Activated CD8-positive, alpha-beta T cell treated with anti-CD3 and anti-CD28 coated beads, Interleukin-2, amount 10 ng/mL, durations not matched to agents 7 days and 5 days (primary cell): Measurements from ENCODE around the gene GTF2IRD1. TPM values are rescaled to one million over a fixed set of nuclear protein-coding genes. Genes with fewer than 3 reads are reported as not detected.

Source experiments
- ATAC-seq: fragments of 150-1000 bp; cut with Tn5 transposase; one replicate; pipeline ENCODE4 v1.10.0; 2021; ENCODE audit warnings: moderate library complexity
- CTCF ChIA-PET: fragments of 350-600 bp; sonication (Branson Sonifier 250); formaldehyde crosslinking; loops from one replicate; lab custom pipeline; 2021; ENCODE audit warnings: antibody characterized with exemption; lab: Charles Lee
- POLR2A ChIA-PET: fragments of 350-600 bp; sonication (Branson Sonifier 250); formaldehyde crosslinking; loops from one replicate; lab custom pipeline; 2021; ENCODE audit warnings: antibody characterized with exemption; lab: Charles Lee
- DNase-seq: peaks from one replicate; pipeline ENCODE4 v3.0.0-alpha.2; 2020
- H3K27ac Mint-ChIP-seq: one replicate; pipeline ENCODE4 v1.8.0; 2021; ENCODE audit warnings: mild to moderate bottlenecking, mixed read lengths
- H3K27me3 Mint-ChIP-seq: one replicate; pipeline ENCODE4 v1.8.0; 2021; ENCODE audit warnings: low read depth, mixed read lengths
- H3K36me3 Mint-ChIP-seq: one replicate; pipeline ENCODE4 v1.8.0; 2021; ENCODE audit warnings: low read depth, mixed read lengths
- H3K4me1 Mint-ChIP-seq: one replicate; pipeline ENCODE4 v1.8.0; 2021; ENCODE audit warnings: low read depth, mixed read lengths
- H3K4me3 Mint-ChIP-seq: one replicate; pipeline ENCODE4 v1.8.0; 2021; ENCODE audit warnings: mild to moderate bottlenecking, mixed read lengths
- H3K9me3 Mint-ChIP-seq: one replicate; pipeline ENCODE4 v1.8.0; 2022; ENCODE audit warnings: mixed read lengths; ENCODE audit not compliant: insufficient read depth
- total RNA-seq, 2 experiments: library from RNA; stranded (reverse); gene quantifications; one replicate each; pipeline ENCODE4 v1.2.3, GENCODE V29; 2021

The GTF2IRD1 gene
- total RNA-seq, 2 experiments from 2014 or later = not detected

- no peak overlapping the region for H3K27ac Mint-ChIP-seq
- CTCF ChIA-PET = no interaction called here
- DNase-seq = no peak
- no peaks in the 10 kb centered on the region for H3K36me3 Mint-ChIP-seq
- H3K27me3 Mint-ChIP-seq = no peaks in the 10 kb centered on the region
- H3K4me3 Mint-ChIP-seq = no peak overlapping the region
- H3K4me1 Mint-ChIP-seq = no peaks in the 10 kb centered on the region
- no peaks in the 10 kb centered on the region for H3K9me3 Mint-ChIP-seq
- POLR2A ChIA-PET = no interaction called here
- ATAC-seq = no peak
Observed at GRCh38 chr7:74512762-74513161, 59.1 kb downstream of the GTF2IRD1 start.

DNA sequence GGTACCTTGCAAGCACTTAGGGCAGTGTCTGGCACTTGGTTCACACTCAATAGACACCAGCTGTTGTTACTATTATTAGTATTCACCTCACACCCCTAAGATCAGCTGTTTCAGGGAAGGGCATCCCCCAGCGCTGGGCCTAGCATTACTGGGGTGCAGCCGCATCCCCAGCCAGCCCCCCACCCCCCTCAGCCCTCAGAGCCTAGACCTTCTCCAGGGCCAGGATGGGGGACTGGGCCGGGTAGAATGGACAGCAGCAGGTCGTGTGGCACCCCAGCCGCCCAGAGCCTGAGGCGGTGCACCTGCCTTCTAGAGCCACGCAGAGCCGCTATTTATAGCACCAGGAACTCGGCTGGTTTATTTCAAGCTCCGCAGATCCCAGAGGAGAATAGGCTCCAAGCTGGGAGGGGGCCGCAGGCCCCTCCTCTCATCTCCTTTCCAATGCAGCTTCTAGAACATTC is 60.5 kb downstream of the GTF2IRD1 start:
- no peaks in the 10 kb centered on the region for H3K36me3 Mint-ChIP-seq
- no peaks in the 10 kb centered on the region for H3K27me3 Mint-ChIP-seq
- DNase-seq (no peak), ATAC-seq (no peak)
- no peak overlapping the region for H3K27ac Mint-ChIP-seq
- CTCF ChIA-PET = no interaction called here
- no peaks in the 10 kb centered on the region for H3K9me3 Mint-ChIP-seq
- H3K4me3 Mint-ChIP-seq = no peak overlapping the region
- no peaks in the 10 kb centered on the region for H3K4me1 Mint-ChIP-seq
- POLR2A ChIA-PET = no interaction called here

DNA sequence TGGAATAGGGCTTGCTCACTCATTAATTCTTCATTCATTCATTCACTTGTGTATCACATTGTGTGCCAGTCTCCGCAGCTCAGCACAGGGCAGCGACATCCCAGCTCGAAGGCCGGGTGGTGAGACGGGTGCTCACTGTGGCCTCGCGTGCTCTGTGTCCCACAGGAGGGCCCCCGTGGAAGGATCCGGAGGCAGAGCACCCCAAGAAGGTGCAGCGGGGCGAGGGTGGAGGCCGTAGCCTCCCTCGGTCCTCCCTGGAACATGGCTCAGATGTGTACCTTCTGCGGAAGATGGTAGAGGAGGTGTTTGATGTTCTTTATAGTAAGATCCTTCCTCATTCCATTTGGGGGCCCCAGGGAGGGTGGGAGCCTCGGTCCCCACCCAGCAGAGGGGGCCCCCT is 61.6 kb downstream of the GTF2IRD1 start:
- ATAC-seq (no peak), DNase-seq (no peak)
- H3K36me3 Mint-ChIP-seq = no peaks in the 10 kb centered on the region
- H3K4me1 Mint-ChIP-seq = no peaks in the 10 kb centered on the region
- ChIA-PET CTCF (no interaction called here), POLR2A (no interaction called here)
- H3K9me3 Mint-ChIP-seq = no peaks in the 10 kb centered on the region
- H3K27ac Mint-ChIP-seq = no peak overlapping the region
- H3K27me3 Mint-ChIP-seq = no peaks in the 10 kb centered on the region
- H3K4me3 Mint-ChIP-seq = no peak overlapping the region

DNA sequence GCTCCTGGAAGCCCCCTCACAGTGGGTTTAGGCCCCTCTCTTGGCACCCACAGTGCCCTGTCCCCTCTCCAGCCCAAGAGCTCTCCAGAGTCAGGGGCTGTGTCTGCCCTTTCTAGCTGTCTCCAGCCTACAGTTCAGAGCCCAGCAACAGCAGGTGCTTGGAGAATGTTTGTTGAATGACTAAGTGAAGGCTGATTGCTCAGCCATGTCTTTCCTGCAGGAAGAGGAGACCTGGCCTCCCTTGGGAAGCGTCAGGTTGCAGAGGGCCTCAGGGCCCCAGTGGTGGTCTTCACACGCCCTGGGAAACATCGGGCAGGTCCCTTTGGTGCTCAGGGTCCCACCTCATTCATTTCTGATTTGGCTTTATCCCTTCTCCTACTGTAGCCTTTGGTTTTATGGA is 62.5 kb downstream of the GTF2IRD1 start:
- Mint-ChIP-seq H3K36me3 (no peaks in the 10 kb centered on the region), H3K9me3 (no peaks in the 10 kb centered on the region), H3K27ac (no peak overlapping the region), H3K4me3 (no peak overlapping the region), H3K4me1 (no peaks in the 10 kb centered on the region), H3K27me3 (no peaks in the 10 kb centered on the region)
- ATAC-seq (no peak), DNase-seq (no peak)
- ChIA-PET POLR2A (no interaction called here), CTCF (no interaction called here)

DNA sequence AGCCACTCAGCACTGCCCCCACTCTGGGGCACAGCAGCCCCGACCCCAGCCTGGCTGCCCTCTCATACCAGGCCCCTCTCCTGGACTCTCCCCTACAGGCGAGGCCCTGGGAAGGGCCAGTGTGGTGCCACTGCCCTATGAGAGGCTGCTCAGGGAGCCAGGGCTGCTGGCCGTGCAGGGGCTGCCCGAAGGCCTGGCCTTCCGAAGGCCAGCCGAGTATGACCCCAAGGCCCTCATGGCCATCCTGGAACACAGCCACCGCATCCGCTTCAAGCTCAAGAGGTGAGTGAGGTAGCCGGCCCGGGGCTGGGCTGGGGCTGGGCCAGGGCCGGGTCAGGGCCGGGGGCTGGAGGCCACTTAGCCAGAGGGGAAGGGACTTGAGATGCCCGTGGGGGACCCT is 64.3 kb downstream of the GTF2IRD1 start:
- POLR2A ChIA-PET = no interaction called here
- H3K36me3 Mint-ChIP-seq = no peaks in the 10 kb centered on the region
- H3K9me3 Mint-ChIP-seq = no peaks in the 10 kb centered on the region
- no peak overlapping the region for H3K4me3 Mint-ChIP-seq
- no peak overlapping the region for H3K27ac Mint-ChIP-seq
- ATAC-seq (no peak), DNase-seq (no peak)
- H3K27me3 Mint-ChIP-seq = no peaks in the 10 kb centered on the region
- H3K4me1 Mint-ChIP-seq = no peaks in the 10 kb centered on the region
- CTCF ChIA-PET = no interaction called here

DNA sequence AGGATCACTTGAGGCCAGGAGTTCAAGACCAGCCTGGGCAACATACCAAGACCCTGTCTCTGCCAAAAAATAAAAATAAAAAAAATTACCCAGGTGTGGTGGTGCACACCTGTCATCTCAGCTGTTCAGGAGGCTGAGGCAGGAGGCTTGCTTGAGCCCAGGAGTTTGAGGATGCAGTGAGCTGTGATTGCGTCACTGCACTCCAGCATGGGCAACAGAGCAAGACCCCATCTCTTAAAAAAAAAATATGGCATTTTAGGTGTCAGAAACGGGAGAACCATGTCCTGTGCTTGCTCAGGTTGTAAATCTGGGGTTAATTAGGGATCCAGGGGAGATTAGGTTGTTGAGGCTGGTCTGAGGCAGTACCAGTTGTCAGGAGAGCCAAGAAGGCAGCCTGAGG is 64.9 kb downstream of the GTF2IRD1 start:
- no peak overlapping the region for H3K4me3 Mint-ChIP-seq
- ChIA-PET CTCF (no interaction called here), POLR2A (no interaction called here)

GRCh38 chr7:74519395-74519794 is 65.7 kb downstream of the GTF2IRD1 start:
- no peaks in the 10 kb centered on the region for H3K9me3 Mint-ChIP-seq
- no peaks in the 10 kb centered on the region for H3K4me1 Mint-ChIP-seq
- CTCF ChIA-PET = no interaction called here
- no peak for DNase-seq
- no peak overlapping the region for H3K4me3 Mint-ChIP-seq
- no peak overlapping the region for H3K27ac Mint-ChIP-seq
- no peak for ATAC-seq
- no peaks in the 10 kb centered on the region for H3K27me3 Mint-ChIP-seq
- POLR2A ChIA-PET = no interaction called here
- H3K36me3 Mint-ChIP-seq = no peaks in the 10 kb centered on the region

More for the DNA sequence above, 64.9 kb downstream of the GTF2IRD1 start:
- no peak for ATAC-seq
- Mint-ChIP-seq H3K27ac (no peak overlapping the region), H3K4me1 (no peaks in the 10 kb centered on the region), H3K9me3 (no peaks in the 10 kb centered on the region), H3K27me3 (no peaks in the 10 kb centered on the region), H3K36me3 (no peaks in the 10 kb centered on the region)
- DNase-seq = no peak

- ChIA-PET POLR2A (no interaction called here), CTCF (no interaction called here)
- Mint-ChIP-seq H3K27me3 (no peaks in the 10 kb centered on the region), H3K4me3 (no peak overlapping the region), H3K27ac (no peak overlapping the region), H3K4me1 (no peaks in the 10 kb centered on the region), H3K36me3 (no peaks in the 10 kb centered on the region), H3K9me3 (no peaks in the 10 kb centered on the region)
- no peak for DNase-seq
- no peak for ATAC-seq
Observed at GRCh38 chr7:74521855-74522254, 68.1 kb downstream of the GTF2IRD1 start.

DNA sequence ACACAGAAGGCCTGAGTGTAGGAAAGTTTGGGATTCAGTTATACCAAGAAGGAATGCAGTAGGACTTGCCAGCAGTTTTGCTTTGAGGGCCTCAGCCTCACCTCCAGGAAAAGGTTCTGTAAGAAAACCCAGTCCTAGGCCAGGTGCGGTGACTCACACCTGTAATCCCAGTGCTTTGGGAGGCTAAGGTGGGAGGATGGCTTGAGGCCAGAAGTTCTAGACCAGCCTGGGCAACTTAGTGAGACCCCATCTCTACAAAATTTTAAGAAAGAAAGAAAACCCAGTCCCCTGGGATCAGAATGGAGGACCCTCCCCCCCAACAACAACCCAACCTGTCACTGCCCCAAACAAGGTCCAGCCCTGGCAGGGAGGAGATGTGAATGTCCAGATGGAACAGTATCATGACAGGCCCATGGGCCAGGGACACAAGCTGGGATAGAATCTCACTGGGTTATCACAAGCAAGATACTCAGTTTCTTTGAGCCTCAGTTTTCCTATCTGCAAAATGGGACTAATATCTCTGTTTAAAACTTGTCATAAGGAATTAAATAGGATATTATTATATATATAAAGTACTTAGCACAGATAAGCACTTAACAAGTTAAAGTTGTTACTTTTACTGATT is 68.7 kb downstream of the GTF2IRD1 start:
- H3K9me3 Mint-ChIP-seq = no peaks in the 10 kb centered on the region
- DNase-seq (no peak), ATAC-seq (no peak)
- H3K27ac Mint-ChIP-seq = no peak overlapping the region
- CTCF ChIA-PET = no interaction called here
- POLR2A ChIA-PET = no interaction called here
- H3K36me3 Mint-ChIP-seq = no peaks in the 10 kb centered on the region
- H3K27me3 Mint-ChIP-seq = no peaks in the 10 kb centered on the region
- no peak overlapping the region for H3K4me3 Mint-ChIP-seq
- no peaks in the 10 kb centered on the region for H3K4me1 Mint-ChIP-seq

DNA sequence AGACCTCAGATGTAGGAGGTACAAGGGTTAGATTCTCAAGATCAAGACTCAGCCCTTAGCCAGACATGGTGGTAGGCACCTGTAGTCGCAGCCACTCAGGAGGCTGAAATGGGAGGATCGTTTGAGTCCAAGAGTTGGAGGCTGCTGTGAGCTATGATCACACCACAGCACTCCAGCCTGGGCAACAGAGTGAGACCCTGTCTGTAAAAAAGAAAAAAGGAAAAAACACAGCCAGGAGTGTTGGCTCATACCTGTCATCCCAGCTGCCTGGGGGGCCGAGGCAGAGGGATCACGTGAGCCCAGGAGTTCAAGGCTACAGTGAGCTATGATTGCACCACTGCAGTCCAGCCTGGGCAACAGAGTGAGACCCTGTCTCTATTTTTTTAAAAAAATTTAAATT is 69.3 kb downstream of the GTF2IRD1 start:
- no peaks in the 10 kb centered on the region for H3K27me3 Mint-ChIP-seq
- ChIA-PET POLR2A (no interaction called here), CTCF (no interaction called here)
- DNase-seq = no peak
- H3K9me3 Mint-ChIP-seq = no peaks in the 10 kb centered on the region
- no peak overlapping the region for H3K4me3 Mint-ChIP-seq
- no peak for ATAC-seq
- no peak overlapping the region for H3K27ac Mint-ChIP-seq
- no peaks in the 10 kb centered on the region for H3K36me3 Mint-ChIP-seq
- H3K4me1 Mint-ChIP-seq = no peaks in the 10 kb centered on the region

DNA sequence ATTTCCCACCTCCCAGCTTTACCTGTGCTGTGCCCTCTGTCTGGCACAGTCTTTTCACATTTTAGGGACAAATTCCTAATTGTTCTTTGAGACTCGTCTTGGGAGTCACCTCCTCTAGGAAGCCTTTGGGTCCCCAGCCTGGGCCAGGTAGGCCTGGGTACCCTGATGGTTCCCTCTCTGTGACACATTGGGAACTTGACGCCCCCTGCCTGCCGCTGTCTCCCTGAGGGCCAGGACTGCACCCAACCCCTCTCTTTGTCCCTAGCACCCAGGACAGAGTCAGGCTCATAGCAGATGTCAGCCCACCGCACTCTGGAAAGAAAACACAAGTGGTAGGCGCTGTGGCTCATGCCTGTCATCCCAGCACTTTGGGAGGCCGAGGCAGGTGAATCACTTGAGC is 71.4 kb downstream of the GTF2IRD1 start:
- ChIA-PET CTCF (no interaction called here), POLR2A (no interaction called here)
- Mint-ChIP-seq H3K27me3 (no peaks in the 10 kb centered on the region), H3K27ac (no peak overlapping the region), H3K9me3 (no peaks in the 10 kb centered on the region), H3K36me3 (no peaks in the 10 kb centered on the region), H3K4me3 (no peak overlapping the region), H3K4me1 (no peaks in the 10 kb centered on the region)
- ATAC-seq (no peak), DNase-seq (no peak)

DNA sequence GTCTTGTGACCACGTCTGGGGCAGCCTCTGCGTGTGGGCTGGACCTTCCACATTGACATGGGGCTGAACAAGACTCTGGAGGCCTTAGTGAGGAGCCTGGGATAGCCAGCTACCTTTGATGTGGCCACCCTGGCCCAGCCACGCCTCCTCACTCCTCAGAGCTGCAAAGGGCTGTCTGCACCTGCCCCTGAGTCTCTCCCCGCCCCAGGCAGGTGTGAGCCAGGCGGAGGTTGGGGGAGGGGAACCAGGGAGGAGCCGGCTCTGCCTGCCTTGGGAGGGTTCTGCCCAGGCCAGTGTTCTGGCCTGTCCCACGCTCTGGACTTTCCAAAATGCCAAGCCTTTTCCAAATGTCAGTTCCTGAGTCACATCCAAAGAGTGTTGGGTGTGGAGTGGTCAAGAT is 72.2 kb downstream of the GTF2IRD1 start:
- Mint-ChIP-seq H3K9me3 (no peaks in the 10 kb centered on the region), H3K27ac (no peak overlapping the region), H3K36me3 (no peaks in the 10 kb centered on the region), H3K4me3 (no peak overlapping the region), H3K27me3 (no peaks in the 10 kb centered on the region), H3K4me1 (no peaks in the 10 kb centered on the region)
- DNase-seq = no peak
- CTCF ChIA-PET = no interaction called here
- ATAC-seq = no peak
- POLR2A ChIA-PET = no interaction called here

- DNase-seq (no peak), ATAC-seq (no peak)
- H3K27me3 Mint-ChIP-seq = no peaks in the 10 kb centered on the region
- H3K36me3 Mint-ChIP-seq = no peaks in the 10 kb centered on the region
- POLR2A ChIA-PET = no interaction called here
- no peaks in the 10 kb centered on the region for H3K9me3 Mint-ChIP-seq
- H3K4me1 Mint-ChIP-seq = no peaks in the 10 kb centered on the region
- H3K4me3 Mint-ChIP-seq = no peak overlapping the region
- CTCF ChIA-PET = no interaction called here
- no peak overlapping the region for H3K27ac Mint-ChIP-seq
Observed at GRCh38 chr7:74526780-74527179, 73.1 kb downstream of the GTF2IRD1 start.
